K562 (cell line): Measurements from ENCODE around the gene SDK1. TPM values are rescaled to one million over a fixed set of nuclear protein-coding genes. Genes with fewer than 3 reads are reported as not detected.

Source experiments
- ATAC-seq: fragments of 200-7000 bp; cut with Tn5 transposase; 3 replicates; pipeline ENCODE4 v1.9.1; 2020; ENCODE audit warnings: moderate library complexity
- BruUV-seq: library from RNA; stranded (reverse); fragments of 400-500 nt; replicated peaks from 2 replicates; lab custom pipeline; 2021; lab: Mats Ljungman, UMichigan
- CTCF ChIA-PET: fragments of 300-600 bp; formaldehyde crosslinking; extraction: SDS; loops from one replicate; lab custom pipeline; 2021; ENCODE audit warnings: low intra/inter-chr PET ratio; lab: Yijun Ruan, JAX
- POLR2A ChIA-PET: fragments of 300-600, 350-650 bp; sonication (Branson Sonifier 250); formaldehyde crosslinking; extraction: SDS; loops from one replicate; lab custom pipeline; 2021; ENCODE audit warnings: antibody characterized with exemption, inconsistent platforms; lab: Yijun Ruan, JAX
- DNase-seq, 4 experiments: peaks; one replicate each; pipeline versions ENCODE4 v3.0.0 to v3.0.0-alpha.2; 2011 to 2018; ENCODE audit warnings: low spot score in 3 of 4, mixed read lengths in 3 of 4; ENCODE audit errors: extremely low read depth in 1 of 4
- FAIRE-seq: peaks from 2 replicates; lab custom pipeline; 2011; peaks lifted over from hg19 to GRCh38; lab: Jason Lieb, UNC
- H2AFZ ChIP-seq: 2 replicates; pipeline ENCODE4 v1.6.0; 2011; ENCODE audit warnings: low read depth, low read length, control low read depth, inconsistent platforms
- H3K27ac ChIP-seq: fragments of 200-600 bp; 3 replicates; pipeline ENCODE4 v1.8.0; 2011; ENCODE audit warnings: low read depth, mild to moderate bottlenecking, control low read depth, inconsistent platforms, low read length, moderate library complexity, mixed read lengths; ENCODE audit errors: extremely low read depth
- H3K27me3 ChIP-seq, 2 experiments: fragments of 300-600 bp in 1 of 2; 2 replicates in 1 of 2; 3 replicates in 1 of 2; pipeline versions ENCODE4 v1.6.0 to v1.8.0; 2011; ENCODE audit warnings: inconsistent platforms in 2 of 2, low read length in 2 of 2, mild to moderate bottlenecking in 1 of 2, mixed read lengths in 1 of 2, moderate library complexity in 1 of 2; ENCODE audit not compliant: control insufficient read depth in 2 of 2, insufficient read depth in 2 of 2
- H3K36me3 ChIP-seq: fragments of 300-600 bp; 3 replicates; pipeline ENCODE4 v1.8.0; 2011; ENCODE audit warnings: mild to moderate bottlenecking, low read length, inconsistent platforms; ENCODE audit not compliant: control insufficient read depth, insufficient read depth
- H3K4me1 ChIP-seq, 2 experiments: fragments of 200-600 bp in 1 of 2; replicated peaks in 1 of 2; 2 replicates in 1 of 2; 3 replicates in 1 of 2; pipeline versions ENCODE4 v1.5.1 to v1.8.0; 2011; ENCODE audit warnings: inconsistent platforms in 2 of 2, low read length in 2 of 2, mild to moderate bottlenecking in 1 of 2, mixed read lengths in 1 of 2, moderate library complexity in 1 of 2; ENCODE audit not compliant: control insufficient read depth in 2 of 2, insufficient read depth in 2 of 2
- H3K4me2 ChIP-seq: 2 replicates; pipeline ENCODE4 v1.6.1; 2011; ENCODE audit warnings: low read length, control low read depth, inconsistent platforms, mixed read lengths; ENCODE audit not compliant: insufficient read depth
- H3K4me3 ChIP-seq: fragments of 200-600 bp; sonication (generic), shearing (Covaris generic); 2 replicates; pipeline ENCODE4 v1.5.1; 2016; ENCODE audit warnings: control low read depth, inconsistent platforms
- H3K79me2 ChIP-seq: fragments of 200-600 bp; 3 replicates; pipeline ENCODE4 v1.8.0; 2011; ENCODE audit warnings: low read length, inconsistent platforms; ENCODE audit not compliant: control insufficient read depth, insufficient read depth
- H3K9ac ChIP-seq, 2 experiments: 2 replicates each; pipeline versions ENCODE4 v1.6.0 to v1.6.1; 2011; ENCODE audit warnings: low read depth in 2 of 2, low read length in 2 of 2, control low read depth in 1 of 2, inconsistent platforms in 1 of 2, mild to moderate bottlenecking in 1 of 2, mixed read lengths in 1 of 2; ENCODE audit not compliant: insufficient read depth in 1 of 2
- H3K9me1 ChIP-seq: one replicate; pipeline ENCODE4 v1.6.0; 2011; ENCODE audit warnings: inconsistent platforms, mild to moderate bottlenecking, low read length, moderate library complexity; ENCODE audit not compliant: control insufficient read depth, insufficient read depth
- H3K9me3 ChIP-seq: replicated peaks from 2 replicates; pipeline ENCODE4 v1.5.1; 2011; ENCODE audit warnings: low read depth, low read length, inconsistent platforms; ENCODE audit not compliant: control insufficient read depth, insufficient read depth
- H4K20me1 ChIP-seq: replicated peaks from 2 replicates; pipeline ENCODE4 v1.6.1; 2011; ENCODE audit warnings: low read length, inconsistent platforms, mixed read lengths; ENCODE audit not compliant: control insufficient read depth, insufficient read depth
- GATA2 ChIP-seq: sonication (generic); formaldehyde crosslinking; IDR thresholded peaks from 2 replicates; pipeline ENCODE4 v1.4.0; 2020; ENCODE audit warnings: mild to moderate bottlenecking, missing genetic modification reagents
- HDGF ChIP-seq: fragments of 450-650 bp; IDR thresholded peaks from 2 replicates; pipeline ENCODE4 v1.6.1; 2016
- RBM15 ChIP-seq: fragments of 200-400 bp; formaldehyde crosslinking; IDR thresholded peaks from 2 replicates; pipeline ENCODE4 v1.6.1; 2018; ENCODE audit warnings: mild to moderate bottlenecking, low read length, moderate library complexity; ENCODE audit not compliant: insufficient read depth
- TEAD1 ChIP-seq, 2 experiments: fragments of 450-650 bp in 1 of 2; sonication (generic) in 1 of 2; formaldehyde crosslinking; IDR thresholded peaks; 2 replicates each; pipeline versions ENCODE4 v1.4.0 to v1.8.0; 2020 to 2022; ENCODE audit warnings: mild to moderate bottlenecking in 2 of 2, missing genetic modification reagents in 1 of 2
- WGBS: fragments of 100-300 bp; shearing (Covaris generic); methylation state at CpG from one replicate; pipeline ENCODE4 v1.1.6; 2016; ENCODE audit warnings: low coverage, mixed read lengths; ENCODE audit not compliant: insufficient coverage; ENCODE audit errors: missing lambda C conversion rate; 5-methylcytosine and 5-hydroxymethylcytosine counted together
- in situ Hi-C: fragments of 300-500 bp; cut with MboI; formaldehyde crosslinking; loops from 4 replicates; pipeline ENCODE4 v1.15.0; 2018; ENCODE audit warnings: inconsistent platforms, mixed read lengths
- intact Hi-C: fragments of 100-400 bp; cut with micrococcal nuclease; formaldehyde crosslinking; loops from 2 replicates; pipeline ENCODE4 v1.14.2; 2022
- polyA plus RNA-seq, 8 experiments: library from polyadenylated mRNA; depleted of rRNA in 4 of 8; stranded (reverse) in 5 of 8; unstranded in 3 of 8; fragments of >200 nt; fragmentation: Nextera tagmentation in 2 of 8; fragmentation: Illumina TruSeq in 1 of 8; extraction: Ambion mirVana in 2 of 8; extraction: Trizol in 1 of 8; gene quantifications; 2 replicates each; pipeline versions ENCODE4 v1.2.1 to v1.2.3, GENCODE V29; 2011 to 2014; ENCODE audit warnings: inconsistent platforms in 1 of 8, missing spikeins in 1 of 8
- total RNA-seq, 7 experiments: library from RNA; depleted of rRNA in 6 of 7; stranded (reverse); fragments of >200 nt in 6 of 7; fragmentation: Illumina TruSeq in 2 of 7; extraction: Trizol in 2 of 7; gene quantifications; 2 replicates each; pipeline versions ENCODE4 v1.2.1 to v1.2.3, GENCODE V29; 2011 to 2021; ENCODE audit warnings: low replicate concordance in 1 of 7
- TF ChIP-seq, protein P1 (sequence below): sonication (generic); formaldehyde crosslinking; IDR thresholded peaks from 2 replicates; pipeline ENCODE4 v1.8.0; 2022; ENCODE audit warnings: mild to moderate bottlenecking, missing genetic modification reagents, borderline replicate concordance
- TF ChIP-seq, protein P2 (sequence below): IDR thresholded peaks from 2 replicates; pipeline ENCODE4 v1.6.1; 2011; ENCODE audit warnings: borderline replicate concordance, low read depth, mild to moderate bottlenecking, moderate library complexity, low read length; ENCODE audit not compliant: insufficient read depth, poor library complexity, severe bottlenecking
- TF ChIP-seq, protein P3 (sequence below): sonication (generic); formaldehyde crosslinking; IDR thresholded peaks from 2 replicates; pipeline ENCODE4 v1.9.0; 2022; ENCODE audit warnings: mild to moderate bottlenecking, missing genetic modification reagents

Gene SDK1
- total and polyA plus RNA-seq, 9 of the 15 experiments (the other 6 are each of a cell fraction or from before 2014, with no cell fraction given), result 0.16 TPM; not detected in 8

DNA sequence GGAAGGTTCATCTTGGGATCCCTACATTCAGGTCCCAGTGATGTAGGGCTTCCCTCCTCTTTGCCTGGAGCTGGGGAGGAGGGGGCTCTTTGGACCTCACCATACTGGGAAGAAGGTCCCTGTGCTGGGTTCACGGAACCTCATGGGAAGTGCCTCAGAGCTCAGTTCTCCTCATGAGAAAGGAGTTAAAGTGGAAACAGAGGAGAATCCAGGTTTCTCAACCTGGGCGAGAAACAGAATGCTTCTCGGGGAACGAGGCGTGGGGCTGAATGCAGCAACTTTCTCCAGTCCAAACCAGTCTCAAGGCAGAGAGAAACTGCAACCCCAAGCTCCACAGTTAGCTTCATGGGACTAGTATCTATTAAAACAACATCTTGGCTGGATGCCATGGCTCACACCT lies 998.4 kb downstream of the SDK1 start:
- Histone ChIP-seq H3K27me3 (peaks cover 0 to 22% of the 10 kb centered on the region in 2 experiments; a peak in 3 of 5 replicates), H3K27ac (no peak overlapping the region), H3K36me3 (no peaks in the 10 kb centered on the region), H3K9ac (no peak overlapping the region), H3K4me2 (no peak overlapping the region), H3K79me2 (no peaks in the 10 kb centered on the region), H3K4me1 (no peaks in the 10 kb centered on the region), H3K9me1 (no peaks in the 10 kb centered on the region), H3K4me3 (no peak overlapping the region), H3K9me3 (no peaks in the 10 kb centered on the region), H4K20me1 (no peaks in the 10 kb centered on the region), H2AFZ (no peak overlapping the region)
- no TSS peak for BruUV-seq
- CTCF ChIA-PET, result no interaction called here
- DNase-seq (no peak), FAIRE-seq (no peak), ATAC-seq (no peak)
- intact Hi-C loops, result no loop called here
- TF ChIP-seq RBM15 (no peak), TEAD1 (CRISPR knock-in tag; IDR thresholded peaks at IDR 0.05) (no peak), GATA2 (CRISPR knock-in tag) (no peak), HDGF (no peak)
- TF ChIP-seq, protein P1, sequence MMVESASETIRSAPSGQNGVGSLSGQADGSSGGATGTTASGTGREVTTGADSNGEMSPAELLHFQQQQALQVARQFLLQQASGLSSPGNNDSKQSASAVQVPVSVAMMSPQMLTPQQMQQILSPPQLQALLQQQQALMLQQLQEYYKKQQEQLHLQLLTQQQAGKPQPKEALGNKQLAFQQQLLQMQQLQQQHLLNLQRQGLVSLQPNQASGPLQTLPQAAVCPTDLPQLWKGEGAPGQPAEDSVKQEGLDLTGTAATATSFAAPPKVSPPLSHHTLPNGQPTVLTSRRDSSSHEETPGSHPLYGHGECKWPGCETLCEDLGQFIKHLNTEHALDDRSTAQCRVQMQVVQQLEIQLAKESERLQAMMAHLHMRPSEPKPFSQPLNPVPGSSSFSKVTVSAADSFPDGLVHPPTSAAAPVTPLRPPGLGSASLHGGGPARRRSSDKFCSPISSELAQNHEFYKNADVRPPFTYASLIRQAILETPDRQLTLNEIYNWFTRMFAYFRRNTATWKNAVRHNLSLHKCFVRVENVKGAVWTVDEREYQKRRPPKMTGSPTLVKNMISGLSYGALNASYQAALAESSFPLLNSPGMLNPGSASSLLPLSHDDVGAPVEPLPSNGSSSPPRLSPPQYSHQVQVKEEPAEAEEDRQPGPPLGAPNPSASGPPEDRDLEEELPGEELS, result no peak
- TF ChIP-seq, protein P2, sequence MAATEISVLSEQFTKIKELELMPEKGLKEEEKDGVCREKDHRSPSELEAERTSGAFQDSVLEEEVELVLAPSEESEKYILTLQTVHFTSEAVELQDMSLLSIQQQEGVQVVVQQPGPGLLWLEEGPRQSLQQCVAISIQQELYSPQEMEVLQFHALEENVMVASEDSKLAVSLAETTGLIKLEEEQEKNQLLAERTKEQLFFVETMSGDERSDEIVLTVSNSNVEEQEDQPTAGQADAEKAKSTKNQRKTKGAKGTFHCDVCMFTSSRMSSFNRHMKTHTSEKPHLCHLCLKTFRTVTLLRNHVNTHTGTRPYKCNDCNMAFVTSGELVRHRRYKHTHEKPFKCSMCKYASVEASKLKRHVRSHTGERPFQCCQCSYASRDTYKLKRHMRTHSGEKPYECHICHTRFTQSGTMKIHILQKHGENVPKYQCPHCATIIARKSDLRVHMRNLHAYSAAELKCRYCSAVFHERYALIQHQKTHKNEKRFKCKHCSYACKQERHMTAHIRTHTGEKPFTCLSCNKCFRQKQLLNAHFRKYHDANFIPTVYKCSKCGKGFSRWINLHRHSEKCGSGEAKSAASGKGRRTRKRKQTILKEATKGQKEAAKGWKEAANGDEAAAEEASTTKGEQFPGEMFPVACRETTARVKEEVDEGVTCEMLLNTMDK, result no peak
- TF ChIP-seq, protein P3, sequence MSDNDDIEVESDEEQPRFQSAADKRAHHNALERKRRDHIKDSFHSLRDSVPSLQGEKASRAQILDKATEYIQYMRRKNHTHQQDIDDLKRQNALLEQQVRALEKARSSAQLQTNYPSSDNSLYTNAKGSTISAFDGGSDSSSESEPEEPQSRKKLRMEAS, result no peak
- in situ Hi-C loops, result no loop called here
- WGBS, result 0% methylated on average over 5 of the region's 5 CpGs
- POLR2A ChIA-PET, result no interaction called here
